ENCODE data around the gene TCF15.

- TF ChIP-seq CTCF (IDR thresholded peaks at IDR 0.05) (no peak), POLR2A (IDR thresholded peaks at IDR 0.05) (no peak)
These were observed 40.2 kb upstream of the TCF15 start for GRCh38 chr20:650281-650680.
